ENCODE results near the gene UBXN4. TPM values are rescaled to one million over a fixed set of nuclear protein-coding genes. Genes with fewer than 3 reads are reported as not detected.

UBXN4 gene
- total RNA-seq, 1 experiment from 2014 or later: 65.4 TPM

GRCh38 chr2:135733045-135733444, 8.6 kb upstream of the UBXN4 start:
- Histone ChIP-seq H3K23me2 (ENCODE audit: insufficient read length, low read depth, low read length, poor library complexity, severe bottlenecking) (no peaks in the 10 kb centered on the region), H4K8ac (replicated peaks; ENCODE audit: insufficient read length, low read depth, low read length) (no peak overlapping the region), H2BK12ac (ENCODE audit: insufficient read length, low read depth, low read length) (no peak overlapping the region), H3K14ac (ENCODE audit: insufficient read depth, low read length) (no peak overlapping the region), H3K9ac (ENCODE audit: extremely low read depth, insufficient read length, low read length) (no peak overlapping the region), H3K23ac (ENCODE audit: insufficient read length, low read depth, low read length) (no peak overlapping the region), H3K27me3 (ENCODE audit: insufficient read depth, low read length) (no peaks in the 10 kb centered on the region), H3K27ac (ENCODE audit: insufficient read length, low read depth, low read length) (no peak overlapping the region), H3K18ac (ENCODE audit: insufficient read length, low read depth, low read length) (no peak overlapping the region), H2BK120ac (ENCODE audit: low read depth, low read length, poor library complexity, severe bottlenecking) (no peak overlapping the region), H3K56ac (ENCODE audit: insufficient read length, low read depth, low read length) (no peak overlapping the region), H3K4me1 (ENCODE audit: insufficient read depth, low read length) (no peaks in the 10 kb centered on the region), H2BK20ac (ENCODE audit: low read depth, low read length, poor library complexity, severe bottlenecking) (no peak overlapping the region), H3K79me2 (ENCODE audit: insufficient read depth, low read length) (no peaks in the 10 kb centered on the region), H4K5ac (ENCODE audit: insufficient read length, low read depth, low read length) (no peak overlapping the region), H4K91ac (ENCODE audit: insufficient read length, low read depth, low read length) (no peak overlapping the region), H2BK5ac (ENCODE audit: insufficient read length, low read length) (no peak overlapping the region), H3K4me2 (ENCODE audit: insufficient read depth, insufficient read length, low read length) (no peak overlapping the region), H3K79me1 (ENCODE audit: insufficient read depth, low read depth, low read length, poor library complexity, severe bottlenecking) (no peaks in the 10 kb centered on the region), H3T11ph (ENCODE audit: low read length) (no peak overlapping the region), H3K9me3 (ENCODE audit: control insufficient read depth, low read depth, low read length) (no peaks in the 10 kb centered on the region), H3K4ac (ENCODE audit: low read depth, low read length) (no peak overlapping the region), H2BK15ac (ENCODE audit: low read depth, low read length) (no peak overlapping the region), H2AFZ (ENCODE audit: low read length) (no peak overlapping the region), H2AK5ac (ENCODE audit: insufficient read length, low read length) (no peak overlapping the region), H4K20me1 (ENCODE audit: control insufficient read depth, insufficient read depth, insufficient read length) (no peaks in the 10 kb centered on the region)
- TF ChIP-seq CTCF (conservative IDR thresholded peaks at IDR 0.05): no peak
- Mint-ChIP-seq H3K9me3 (no peaks in the 10 kb centered on the region; a peak in 1 of 5 replicates), H3K36me3 (ENCODE audit: insufficient read depth in 1 of 3, low read depth in 3 of 3) (no peaks in the 10 kb centered on the region), H3K4me3 (no peak overlapping the region), H3K27ac (no peak overlapping the region), H3K27me3 (ENCODE audit: low read depth) (no peaks in the 10 kb centered on the region), H3K4me1 (peaks cover 0 to 5% of the 10 kb centered on the region in 2 experiments; a peak in 1 of 4 replicates)
- no CpG with 5 or more reads among the region's 2 CpGs for WGBS (ENCODE audit: extremely low coverage, insufficient read length, low lambda C conversion rate)
- DNase-seq: no peak

Data from H9 (cell line).